HG02571 (cell line): ENCODE measurements around the gene GALNT9.
"Not testable (repeated sequence)": the region's sequence is repeated elsewhere in the genome, so short reads cannot be mapped to it uniquely, and the experiment has no call there.

ENCODE experiments used
- ATAC-seq: cut with Tn5 transposase; IDR thresholded peaks from one replicate; pipeline ENCODE4 v1.9.1; 2021; ENCODE audit warnings: mild to moderate bottlenecking, moderate library complexity; ENCODE audit not compliant: unreplicated experiment

The GALNT9 gene

DNA sequence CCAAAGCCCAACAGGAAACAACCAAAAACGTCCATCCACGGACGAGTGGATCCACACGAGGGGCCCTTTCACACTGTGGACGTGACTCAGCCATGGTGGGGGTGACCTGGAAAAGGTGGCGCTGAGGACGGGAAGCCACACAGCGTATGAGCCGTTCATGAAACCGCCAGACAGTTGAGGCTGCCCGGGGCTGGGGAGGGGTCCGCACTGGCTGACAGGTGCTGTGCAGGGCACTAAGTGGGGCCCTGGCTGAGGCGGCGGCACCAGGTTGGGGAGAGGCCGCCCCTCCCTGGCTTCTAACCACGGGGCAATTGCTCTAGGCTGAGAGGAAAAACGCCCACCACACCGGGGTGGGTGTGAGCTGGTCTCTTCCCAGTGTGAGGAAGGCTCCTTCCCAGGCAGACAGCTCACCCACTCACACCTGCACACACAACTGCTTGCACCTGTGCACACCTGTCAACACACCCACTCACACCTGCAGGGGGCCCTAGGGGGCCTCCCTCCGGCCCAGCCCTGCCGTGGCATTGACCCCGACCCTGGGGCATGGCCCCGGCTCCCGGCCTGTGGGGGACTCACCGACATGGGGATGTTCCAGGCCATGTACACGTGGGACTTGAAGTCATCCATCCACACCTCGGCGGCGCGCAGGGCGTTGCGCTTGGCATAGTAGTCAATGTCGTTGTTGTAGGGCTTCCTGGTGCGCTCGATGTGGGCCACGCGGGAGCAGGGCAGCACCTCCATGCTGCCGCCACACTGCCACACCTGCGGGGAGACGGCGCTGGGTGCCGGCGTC lies 126.3 kb downstream of the GALNT9 start:
- no peak for ATAC-seq

DNA sequence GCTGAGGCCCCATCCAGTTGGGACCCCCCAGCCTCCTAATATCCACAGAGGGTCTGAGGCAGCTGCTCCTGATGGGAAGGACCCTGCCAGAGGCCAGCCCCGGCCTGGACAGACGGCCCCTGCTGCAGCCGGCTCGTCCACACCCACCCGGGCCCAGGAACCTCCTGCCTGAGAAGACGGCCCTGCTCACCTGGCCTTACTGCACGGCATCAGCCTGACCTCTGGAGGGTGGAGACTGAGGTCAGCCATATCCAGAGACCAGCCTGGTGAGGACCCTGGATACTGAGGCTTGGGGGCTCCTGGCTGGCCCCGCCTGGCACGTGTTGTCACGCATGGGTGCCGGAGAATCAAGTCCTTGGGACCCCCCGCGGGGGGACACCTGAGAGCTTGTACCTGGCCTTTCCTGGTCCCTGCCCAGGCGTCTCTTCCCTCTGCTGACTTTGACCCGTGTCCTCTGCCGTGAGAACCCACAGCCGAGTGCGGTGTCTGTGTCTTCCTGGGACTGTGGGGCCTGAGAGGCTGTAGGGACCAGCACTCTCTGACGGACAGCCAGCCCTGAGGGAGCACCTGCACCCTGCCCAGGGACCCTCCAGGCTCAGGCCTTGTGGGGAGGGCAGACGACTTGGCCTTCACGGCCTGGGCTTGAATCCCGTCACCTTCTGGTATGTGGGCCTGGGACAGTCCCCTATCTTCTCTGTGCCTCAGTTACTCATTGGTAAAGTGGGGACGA lies 127.8 kb downstream of the GALNT9 start:
- no peak for ATAC-seq

DNA sequence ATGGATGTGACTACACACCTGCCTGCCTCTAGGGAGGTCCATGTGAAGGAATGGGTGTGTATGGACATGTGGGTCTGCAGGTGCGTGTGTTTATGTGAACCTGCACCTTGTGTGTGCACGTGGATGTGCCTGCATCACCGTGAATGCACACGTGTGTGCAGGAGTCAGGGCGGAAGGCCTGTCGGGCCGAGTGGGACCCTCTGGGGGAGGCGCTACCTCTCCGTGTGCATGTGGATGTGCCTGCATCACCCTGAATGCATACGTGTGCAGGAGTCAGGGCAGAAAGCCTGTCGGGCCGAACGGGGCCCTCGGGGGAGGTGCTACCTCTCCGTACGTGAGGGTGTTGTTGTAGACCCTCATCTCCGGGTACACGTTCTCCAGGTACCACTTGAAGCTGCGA lies 128.6 kb downstream of the GALNT9 start:
- ATAC-seq, result no peak

DNA sequence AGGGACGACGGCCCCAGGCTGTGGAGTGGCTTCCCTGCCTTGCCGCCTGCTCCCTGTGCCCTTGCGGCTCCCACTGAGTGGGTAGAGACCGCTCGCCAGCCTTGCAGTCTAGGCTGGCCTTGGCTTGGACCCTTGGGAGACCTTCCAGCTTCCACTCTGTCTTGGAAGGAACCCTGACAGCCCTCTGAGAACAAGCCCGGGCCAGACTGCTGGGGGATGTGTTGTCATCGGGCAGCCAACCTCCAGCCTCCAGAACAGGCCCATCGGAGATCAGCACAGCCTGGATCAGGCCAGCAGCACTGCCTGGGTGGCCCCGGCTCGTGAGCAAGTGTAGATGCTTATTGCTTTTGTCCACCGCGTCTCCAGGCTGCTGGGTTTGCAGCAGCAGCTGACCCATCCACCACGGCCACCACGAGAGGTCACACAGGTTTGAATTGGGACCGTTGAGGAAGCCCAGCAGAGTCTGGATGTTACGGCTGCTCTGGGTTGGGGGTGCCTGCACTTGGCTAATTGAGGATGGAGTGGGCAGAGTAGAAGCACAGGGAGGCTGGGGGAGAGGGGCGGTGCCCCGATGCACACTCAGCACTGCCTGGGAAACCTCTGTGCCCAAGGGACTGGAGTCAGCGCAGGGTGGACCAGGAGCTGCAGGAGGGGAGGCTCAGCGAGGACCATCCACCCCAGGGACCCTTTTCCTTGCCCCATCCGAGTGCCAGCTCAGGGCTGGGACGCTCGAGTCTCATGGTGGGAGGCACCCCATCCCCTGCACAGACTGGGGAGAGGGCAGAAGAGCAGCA lies 129.7 kb downstream of the GALNT9 start:
- ATAC-seq, result no peak

DNA sequence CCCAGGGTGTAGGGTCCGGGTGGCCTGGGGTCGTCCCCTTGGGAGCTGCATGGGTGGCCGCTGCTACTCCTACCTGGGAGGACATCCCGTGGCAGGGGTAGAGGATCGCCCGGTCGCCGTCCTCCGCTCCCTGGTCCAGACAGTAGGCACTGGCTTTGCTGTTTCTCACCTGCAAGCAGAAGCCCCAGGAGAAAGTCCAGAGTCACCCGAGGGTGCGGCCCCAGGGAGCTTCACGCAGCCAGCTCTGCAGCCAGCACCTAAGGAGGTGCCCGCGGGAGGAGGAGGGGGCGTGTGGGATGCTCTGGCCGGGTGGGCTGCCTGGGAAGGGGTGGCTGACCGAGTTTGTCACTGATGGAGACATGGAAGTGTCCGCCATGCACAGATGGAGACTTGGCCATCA lies 130.3 kb downstream of the GALNT9 start:
- ATAC-seq, result no peak

DNA sequence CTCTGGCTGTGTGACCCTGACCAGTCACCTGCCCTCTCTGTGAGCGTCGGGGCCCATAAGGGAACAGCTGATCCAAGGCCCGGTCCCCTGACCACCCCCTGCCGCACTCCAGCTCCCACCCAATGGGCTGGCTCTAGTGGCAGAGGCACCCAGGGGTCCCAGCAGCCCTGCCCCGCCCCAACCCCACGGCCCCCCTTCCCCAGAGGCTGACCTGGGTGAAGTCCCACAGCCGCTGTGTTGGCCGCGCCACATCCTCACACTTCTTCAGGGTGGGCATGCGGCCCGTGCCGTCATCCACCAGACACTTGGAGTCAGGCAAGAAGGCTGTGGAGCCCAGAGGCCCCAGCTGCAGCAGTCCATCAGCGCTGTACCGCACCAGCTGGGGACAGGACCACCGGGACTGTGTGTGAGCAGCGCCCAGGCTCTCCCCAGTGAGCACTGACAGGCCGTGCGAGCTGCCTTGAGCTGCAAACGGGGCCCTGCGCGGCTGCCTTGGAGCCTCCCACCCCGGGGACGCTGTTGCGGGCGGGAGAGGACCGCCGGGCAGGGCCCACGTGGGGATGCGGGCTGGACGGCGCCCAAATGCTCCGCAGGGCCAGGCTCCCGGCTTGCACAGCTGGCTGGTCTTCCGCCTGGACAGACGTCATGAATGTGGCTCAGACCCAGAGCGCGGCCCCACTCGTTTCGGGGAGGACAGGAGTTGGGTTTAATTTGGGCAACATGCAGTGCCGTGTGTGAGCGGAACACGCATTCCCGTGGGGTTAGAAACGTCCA lies 131.6 kb downstream of the GALNT9 start:
- no peak for ATAC-seq

DNA sequence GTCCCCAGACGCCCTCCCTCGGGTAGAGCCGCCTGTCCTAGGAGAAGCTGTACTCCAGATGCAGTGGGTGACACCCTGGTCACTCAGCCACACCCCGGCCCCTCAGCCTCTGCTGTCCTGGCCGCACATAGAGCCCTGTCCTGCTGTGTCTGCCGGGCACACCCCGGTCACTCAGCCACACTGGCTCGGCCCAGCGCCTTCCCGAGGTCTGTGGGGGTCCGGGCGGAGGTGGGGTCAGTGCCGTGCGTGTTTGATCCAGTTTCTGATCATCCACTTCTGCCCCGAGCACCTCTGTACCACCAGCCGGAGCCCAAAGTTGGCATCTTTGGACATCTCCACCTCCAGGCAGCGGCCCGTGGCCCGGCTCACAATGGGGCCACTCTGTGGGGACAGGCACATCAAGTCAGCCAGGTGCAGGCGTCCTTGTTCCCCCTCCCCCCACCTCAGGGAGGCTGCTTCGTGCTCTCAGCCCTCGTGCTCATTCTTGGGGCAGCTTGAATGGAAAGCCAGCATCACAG lies 132.5 kb downstream of the GALNT9 start:
- no peak for ATAC-seq

DNA sequence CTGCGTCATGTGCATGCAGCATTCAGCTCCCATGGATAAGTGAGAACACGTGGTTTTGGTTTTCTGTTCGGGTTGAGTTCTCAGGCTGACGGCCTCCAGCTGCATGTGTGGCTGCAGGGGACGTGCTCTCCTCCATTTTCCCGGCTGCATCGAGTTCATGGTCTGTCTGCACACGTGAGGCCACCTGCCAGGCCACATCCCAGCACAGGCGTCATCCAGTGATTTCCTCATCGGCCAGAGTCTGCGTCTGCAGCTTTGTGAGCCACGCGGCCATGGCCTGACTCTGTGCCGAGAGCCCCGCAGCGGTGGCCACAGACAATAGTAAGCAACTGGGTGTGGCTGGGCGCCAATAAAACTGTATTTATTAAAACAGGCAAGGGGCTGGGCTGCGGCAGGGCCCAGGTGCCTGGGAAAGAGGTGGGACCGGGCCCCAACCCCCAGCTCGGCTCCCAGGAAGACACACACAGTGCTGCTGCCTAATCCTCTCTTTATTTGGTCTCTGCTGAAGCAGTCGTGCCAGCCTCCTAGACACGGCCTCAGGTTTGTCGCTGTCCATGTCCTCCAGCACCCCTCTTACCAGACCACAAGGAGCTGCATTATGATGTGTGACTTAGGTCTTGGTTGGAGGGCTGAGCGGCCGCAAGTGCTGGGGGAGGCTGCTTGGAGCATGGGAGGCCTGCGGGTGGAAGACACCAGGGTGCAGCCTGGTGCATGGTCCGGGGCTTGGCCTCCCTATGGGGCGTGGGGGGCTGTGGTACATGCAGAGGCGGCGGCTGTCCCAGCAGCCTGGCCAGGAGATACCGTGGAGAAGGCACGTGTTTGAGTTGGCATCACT lies 133.1 kb downstream of the GALNT9 start:
- no peak for ATAC-seq

DNA sequence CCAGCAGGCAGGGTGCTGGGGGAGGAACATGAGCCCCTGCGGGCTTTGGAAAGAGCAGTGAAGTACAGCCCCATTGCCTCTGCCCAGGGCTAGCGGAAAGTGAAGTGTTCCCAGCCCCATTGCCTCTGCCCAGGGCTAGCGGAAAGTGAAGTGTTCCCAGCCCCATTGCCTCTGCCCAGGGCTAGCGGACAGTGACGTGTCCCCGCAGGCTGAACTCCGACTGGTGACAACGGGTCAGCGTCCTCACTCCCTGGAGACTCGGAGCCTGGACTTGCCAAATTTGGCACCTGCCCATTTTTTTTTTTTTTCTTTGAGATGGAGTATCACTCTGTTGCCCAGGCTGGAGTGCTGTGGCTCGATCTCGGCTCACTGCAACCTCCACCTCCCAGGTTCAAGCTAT lies 134.1 kb downstream of the GALNT9 start:
- ATAC-seq, result not testable (repeated sequence)

DNA sequence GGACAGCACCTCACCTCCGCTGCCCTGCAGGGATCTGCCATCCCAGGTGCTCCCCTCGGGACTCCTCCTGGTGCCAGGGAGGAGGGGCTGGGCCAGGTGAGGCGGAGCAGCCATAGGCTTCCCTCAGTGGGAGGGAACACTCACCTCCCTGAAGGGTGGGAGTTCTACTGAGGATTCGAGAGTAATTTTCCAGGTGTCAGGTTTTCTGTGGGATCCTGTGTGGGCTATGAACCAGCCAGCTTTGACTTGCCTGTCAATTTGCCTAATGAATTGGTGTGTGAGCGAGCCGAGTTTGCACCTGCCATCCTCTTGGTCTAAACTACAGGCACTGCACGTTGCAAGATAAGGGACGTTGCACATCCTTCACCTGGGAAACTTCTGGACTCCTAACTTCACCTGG lies 134.8 kb downstream of the GALNT9 start:
- ATAC-seq, result no peak

DNA sequence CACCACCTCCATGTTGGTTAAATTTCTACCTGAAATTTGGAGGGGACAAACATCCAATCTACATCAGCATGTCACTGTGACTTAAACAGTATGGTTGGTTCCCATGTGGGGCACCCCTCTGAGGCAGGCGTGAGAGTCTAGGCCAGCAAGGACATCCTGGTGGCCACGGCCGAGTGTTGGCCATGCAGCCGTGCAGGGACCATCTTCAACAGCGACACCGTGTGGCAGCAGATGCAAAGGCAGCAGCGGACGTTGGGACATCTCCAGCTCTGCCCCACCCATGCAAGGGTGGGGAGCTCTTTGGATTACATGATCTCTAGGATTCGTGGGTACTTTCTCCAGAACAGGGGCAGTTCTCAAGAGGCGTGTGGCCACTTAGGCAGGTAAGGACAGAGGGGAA lies 135.3 kb downstream of the GALNT9 start:
- no peak for ATAC-seq

DNA sequence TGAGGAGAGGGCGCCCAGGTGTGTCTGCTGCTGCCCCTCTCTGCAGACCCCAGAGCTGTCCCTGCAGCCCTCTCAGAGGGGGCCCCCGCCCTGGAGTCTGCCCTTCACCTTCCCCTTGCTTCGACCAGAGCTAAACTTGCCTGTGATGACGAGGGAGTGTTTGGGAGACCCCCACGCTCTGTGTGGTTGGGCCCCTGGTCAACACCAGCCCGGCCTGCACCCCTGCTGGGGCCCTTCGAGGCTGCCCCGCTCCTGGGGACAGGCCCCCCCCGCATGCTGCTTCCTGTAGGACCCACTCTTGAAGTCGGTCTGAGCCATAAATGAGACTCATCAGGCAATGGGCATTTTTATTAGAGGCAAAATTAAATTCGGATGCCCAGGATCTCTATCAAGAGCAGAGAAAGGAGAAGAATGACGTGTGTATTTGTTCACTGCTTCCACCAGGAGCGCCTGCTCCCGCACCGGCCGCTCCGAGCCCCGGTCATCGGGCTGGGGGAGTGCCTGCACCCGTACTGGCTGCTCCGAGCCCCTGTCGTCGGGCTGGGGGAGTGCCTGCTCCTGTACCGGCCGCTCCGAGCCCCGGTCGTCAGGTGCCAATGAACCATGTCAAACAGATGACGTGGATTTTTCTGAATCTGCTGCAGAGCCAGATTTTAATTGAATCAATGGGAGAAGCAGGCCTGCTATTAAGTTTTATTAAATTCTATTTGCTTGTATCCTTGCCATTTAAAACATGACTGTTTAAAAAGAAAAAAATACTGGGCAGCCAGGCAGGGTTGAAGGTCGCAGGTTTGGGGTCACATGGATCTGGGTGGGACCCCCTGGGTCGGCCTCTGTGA lies 137.5 kb downstream of the GALNT9 start:
- no peak for ATAC-seq

DNA sequence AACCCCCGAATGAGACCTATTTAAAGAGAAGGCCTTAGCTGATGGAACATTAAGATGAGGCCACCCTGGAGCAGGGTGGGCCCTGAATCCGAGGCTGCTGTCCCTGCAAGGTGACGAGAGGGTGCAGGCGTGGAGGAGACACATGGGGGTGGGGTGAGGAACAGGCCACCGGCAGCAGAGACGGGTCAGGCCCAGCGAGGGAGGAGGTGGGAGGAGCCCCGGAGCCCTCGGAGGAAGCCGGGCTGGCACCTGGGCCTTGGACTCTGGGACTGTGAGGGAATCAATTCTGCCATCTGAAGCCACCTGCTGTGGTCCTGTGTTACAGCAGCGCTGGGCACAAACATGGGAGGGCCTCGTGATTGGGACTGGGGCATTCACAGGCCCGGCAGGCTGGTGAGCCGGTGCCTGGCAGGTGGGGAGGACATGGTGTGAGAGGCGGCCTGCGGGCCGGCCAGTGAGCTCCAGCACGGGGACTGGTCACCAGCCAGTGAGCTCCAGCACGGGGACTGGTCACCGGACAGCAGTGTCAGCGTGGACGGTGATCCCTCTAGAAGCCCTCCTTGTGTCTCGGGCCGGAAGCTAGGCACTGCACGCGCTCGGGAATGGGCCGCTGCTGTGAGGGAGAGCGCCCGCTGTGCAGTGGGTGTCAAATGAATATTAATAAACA lies 138.4 kb downstream of the GALNT9 start:
- no peak for ATAC-seq

DNA sequence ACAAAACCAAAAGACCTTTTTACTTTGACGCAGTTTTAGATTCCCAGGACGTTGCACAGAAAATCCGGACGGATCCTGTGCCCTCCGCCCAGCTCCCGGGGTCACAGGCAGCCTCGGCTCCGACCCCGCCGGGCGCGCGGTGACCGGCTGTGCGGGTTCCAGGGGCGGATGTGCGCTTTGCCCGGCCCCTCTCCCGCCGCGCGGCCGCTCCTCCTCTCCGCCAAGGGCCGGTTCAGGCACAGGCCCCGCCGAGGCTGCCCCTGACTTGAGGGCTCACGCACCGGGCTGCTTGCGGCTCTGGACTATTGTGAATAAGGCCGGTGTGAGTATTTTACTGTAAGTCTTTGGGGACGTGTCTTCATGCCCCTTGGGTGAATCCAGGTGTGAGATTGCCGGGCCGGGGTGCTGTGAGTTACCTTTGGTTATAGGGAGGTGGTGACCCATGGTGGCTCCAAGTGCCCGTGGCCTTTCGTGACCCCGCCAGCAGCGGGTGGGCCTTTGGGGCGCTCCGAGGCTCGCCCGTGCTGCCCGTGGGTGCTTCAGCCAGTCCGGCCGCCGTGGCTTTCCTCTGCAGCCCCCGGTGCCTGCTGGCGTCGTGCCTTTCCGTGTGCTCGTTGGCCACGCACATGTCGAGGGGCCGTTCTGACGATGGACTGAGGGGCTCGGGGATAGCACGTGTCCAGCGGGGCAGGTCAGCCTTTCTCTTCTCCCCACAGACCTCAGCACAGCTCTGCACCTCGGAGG lies 139.2 kb downstream of the GALNT9 start:
- peak; percentile 19 for ATAC-seq

DNA sequence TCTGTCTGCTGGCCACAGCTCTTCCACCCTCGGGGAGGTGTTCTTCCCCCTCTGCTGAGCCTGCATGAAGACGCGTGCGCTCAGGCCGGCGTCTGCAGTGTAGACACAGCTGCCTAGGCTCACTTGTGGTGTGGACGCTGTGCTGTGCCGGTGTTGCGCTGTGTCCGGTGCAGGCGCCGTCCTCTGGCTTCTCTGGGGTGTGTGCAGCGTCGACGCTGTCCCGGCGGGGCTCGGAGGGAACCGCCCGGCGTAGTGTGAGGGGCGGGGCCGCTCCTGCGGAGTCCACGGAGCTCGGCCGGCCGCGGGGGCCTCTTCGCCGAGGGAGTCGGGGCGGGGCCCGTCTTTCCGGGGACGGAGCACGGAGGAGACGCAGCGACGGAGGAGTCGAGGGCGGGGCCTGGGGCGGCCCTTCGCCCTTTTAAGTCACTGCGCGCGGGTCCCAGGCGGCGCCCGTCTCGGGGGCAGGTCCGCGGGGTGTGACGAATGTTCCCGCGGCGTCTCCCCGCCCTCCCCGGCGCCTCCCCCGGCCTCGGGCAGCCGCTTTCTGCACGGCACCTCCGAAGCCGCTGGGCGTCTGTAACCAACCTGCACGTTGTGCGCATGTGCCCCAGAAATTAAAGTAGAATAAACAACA lies 139.9 kb downstream of the GALNT9 start:
- peak; percentile 83 for ATAC-seq

DNA sequence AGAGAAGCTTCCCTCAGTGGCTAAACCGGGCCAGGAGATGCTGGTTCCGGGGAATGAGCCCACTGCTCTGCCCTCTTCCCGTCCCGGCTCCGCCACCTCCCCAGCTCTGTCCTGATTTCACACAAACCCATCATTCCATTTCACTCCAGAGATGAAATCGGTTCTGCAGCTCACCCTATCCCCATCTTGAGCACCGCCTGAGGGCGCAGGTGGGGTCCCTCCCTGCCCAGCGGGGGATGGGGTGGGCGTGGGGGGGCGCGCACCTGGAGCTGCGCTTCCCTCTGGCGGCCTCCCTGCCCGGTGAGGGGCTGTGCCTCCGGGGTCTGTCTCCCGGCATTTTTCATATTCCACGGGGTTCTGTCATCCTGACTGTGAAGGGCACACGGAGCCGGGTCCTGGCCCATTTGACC lies 140.5 kb downstream of the GALNT9 start:
- ATAC-seq, result no peak

DNA sequence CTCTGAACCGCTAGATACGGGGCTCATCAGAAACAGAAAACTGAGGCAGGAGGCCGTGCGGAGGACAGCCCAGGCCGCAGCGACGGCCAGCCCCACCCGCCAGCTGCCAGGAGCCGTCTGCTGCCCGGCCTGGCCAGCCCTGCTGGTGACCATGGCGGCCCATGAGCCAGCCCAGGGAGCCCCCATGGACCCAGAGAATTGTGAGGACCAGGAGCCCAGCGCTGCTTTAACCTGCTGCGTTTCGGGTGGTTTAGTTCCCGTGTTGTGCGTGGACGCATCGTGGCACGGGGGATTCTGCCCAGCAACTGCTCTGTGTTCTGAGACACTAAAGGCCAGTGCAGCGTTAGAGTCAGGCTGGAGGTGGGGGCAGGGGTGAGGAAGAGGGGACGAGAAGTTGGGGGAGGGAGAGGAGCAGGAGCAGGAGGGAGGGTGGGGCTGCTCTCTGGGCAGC lies 140.9 kb downstream of the GALNT9 start:
- no peak for ATAC-seq
